ENCODE data around the gene CRMP1.

CRMP1 gene

DNA sequence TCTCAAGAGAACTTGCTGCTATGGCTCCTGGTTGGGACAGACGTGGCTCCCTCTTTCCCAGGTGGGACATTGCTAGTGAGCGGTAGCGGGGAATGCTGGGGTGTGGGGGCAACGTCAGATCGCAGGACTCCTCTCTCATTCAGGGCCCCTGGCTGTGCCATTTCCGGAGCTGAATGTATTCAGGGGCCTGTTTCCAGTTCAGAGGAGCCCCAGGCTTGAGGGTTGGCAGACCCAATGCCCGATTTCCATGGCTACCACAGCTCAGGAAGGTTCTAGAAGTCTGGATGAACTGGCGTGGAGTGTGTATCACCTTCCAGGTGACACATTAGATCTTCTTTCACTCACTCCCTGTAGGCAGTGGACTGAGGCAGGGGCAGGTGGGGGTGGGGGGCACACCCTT is 26.2 kb upstream of the CRMP1 start:
- DNase-seq: no peak

DNA sequence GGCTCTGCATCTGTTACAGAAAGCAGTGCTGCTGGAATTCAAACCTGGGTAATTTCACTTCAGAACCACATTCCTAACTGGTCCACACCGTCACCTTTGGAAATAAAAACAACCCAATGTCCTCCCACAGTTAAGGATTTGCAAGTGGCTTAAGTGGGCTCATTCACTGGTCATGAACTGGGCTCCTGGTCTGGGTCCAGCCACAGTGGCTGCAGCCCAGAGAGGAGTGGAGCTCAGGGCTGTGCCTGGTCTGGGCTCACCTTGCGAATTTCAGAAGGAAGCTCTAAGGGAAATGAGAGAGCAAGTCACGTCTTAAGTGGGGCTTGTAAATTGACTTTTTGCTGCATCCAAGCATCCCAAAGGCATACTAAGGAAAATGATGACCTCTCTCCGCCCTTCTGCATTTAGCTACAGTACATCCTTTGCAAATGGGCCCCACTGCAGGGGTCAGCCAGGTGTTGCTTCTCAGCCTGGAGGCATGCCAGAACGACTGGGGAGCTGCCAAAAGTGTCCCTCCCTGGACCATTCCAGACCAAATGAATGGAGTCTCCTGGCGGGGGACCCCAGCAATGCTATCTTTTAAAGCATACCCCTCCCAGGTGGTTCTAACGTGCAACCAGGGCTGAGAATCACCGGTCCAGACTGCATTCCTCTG is 25.6 kb upstream of the CRMP1 start:
- no peak for DNase-seq

DNA sequence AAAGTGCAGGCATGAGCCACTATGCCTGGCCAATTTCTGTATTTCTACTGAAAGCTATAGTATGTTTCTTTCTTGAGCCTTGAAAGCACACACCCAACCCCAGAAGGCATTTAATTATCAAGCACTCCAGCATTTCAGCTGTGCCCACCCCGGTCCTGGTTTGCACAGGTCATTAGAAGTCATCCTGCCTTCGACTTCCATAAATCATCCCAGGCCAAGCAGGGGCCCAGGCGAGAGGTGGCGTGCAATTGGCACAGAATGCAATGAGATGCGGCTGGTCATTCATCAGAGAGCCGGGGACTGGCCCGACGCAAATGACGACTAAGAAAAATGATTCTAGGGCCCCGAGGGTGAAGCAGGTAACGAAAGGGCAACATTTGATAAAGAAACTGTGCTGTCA is 24.8 kb upstream of the CRMP1 start:
- no peak for DNase-seq

DNA sequence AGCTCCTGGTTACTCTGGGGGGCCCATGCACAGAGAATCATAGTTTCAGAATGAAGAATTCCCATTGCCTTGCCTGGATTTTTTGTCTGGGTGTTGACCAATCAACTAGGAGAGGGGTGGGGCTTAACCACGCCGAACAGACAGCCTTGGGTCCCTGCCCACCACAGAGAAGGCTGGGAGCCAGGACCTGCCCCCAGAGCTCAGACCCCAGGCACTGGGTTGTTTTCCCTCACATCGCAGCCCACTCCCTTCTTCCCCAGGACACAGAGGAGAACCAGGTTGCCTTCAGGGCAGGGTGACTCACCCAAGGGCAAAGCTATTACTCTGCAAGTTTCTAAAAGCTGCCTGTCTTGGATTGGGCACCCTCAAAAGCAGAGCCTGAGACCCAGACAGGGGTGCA is 23.3 kb upstream of the CRMP1 start:
- DNase-seq: no peak

DNA sequence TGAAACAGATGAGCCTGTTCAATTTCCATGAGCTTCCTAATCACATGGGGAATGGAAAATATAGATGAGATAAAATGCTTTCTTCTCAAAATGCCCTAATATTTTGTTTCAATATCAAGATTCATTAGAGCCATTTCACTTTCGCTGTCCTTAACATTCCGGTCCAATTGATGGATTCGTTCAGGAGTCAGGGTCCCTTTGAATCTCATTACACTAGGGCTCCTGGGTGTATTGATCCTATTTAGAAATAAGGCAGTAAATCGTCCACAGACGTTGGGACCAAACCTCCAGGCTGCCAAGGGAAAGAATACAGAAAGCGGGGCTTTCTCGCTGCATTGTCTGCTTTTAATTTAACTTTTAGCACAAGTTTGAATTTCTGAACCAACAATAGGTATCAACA is 20.6 kb upstream of the CRMP1 start:
- no peak for DNase-seq

DNA sequence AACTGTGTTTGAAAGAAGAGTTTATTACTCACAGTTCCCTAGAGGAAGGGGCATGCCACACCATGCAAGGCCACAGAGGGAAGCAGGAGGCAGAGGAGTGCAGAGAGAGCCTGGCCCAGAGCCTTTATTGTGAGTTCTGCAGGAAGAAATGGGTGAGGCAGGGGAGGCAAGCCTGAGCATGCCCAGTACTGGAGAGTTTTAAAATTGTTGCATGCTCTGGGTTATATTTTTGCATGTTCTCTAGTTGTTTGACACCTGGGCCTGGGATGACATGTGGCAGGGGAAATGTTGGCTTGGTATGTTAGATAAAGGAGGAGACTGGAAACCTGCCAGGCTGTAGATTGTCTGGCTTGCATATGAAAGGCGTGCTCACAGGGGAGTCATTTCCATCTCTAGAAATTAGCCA is 19.7 kb upstream of the CRMP1 start:
- DNase-seq: no peak

DNA sequence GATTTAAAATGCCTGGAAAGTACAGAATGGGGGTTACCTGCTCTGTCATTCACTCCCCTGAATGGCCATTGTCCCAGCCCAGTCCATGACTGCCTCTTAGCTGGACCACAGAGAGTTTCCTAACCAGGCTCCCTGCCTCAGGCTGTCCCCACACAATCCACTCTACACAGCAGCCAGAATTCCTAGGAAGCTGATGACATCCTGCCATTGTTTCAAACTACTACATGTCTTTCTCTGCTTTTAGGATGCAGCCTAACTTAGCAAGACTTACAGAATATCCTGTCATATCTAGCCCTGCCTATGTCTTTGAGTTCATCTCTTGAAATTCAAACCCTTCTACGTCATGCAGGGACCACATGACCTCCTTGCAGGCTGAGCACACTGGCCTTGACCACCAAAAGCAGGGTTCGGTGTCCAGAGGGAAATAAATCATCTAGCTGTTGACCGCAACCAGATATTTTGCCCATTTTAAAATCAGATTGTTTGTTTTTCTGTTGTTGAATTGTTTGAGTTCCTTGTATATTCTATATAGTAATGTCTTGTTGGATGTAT is 16.1 kb upstream of the CRMP1 start:
- no peak for DNase-seq

DNA sequence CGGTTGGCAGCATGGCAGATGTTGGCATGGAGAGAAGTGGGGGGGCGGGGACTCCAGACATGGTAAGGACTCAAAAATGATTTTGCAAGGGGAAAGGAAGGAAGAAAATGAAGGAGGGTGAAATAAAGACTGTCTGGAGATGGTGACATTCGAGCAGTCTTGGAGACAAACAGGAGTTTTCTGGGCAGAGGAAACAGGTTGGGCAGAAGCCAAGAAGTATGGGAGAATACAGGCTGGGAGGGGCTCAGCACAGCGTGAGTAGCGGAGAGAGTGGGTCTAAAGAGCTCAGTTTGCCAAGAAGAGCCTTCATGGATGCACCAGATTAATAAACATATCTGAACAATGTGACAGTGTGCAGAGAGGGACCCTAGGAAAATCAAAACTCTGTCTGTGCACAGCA is 13.3 kb upstream of the CRMP1 start:
- no peak for DNase-seq

DNA sequence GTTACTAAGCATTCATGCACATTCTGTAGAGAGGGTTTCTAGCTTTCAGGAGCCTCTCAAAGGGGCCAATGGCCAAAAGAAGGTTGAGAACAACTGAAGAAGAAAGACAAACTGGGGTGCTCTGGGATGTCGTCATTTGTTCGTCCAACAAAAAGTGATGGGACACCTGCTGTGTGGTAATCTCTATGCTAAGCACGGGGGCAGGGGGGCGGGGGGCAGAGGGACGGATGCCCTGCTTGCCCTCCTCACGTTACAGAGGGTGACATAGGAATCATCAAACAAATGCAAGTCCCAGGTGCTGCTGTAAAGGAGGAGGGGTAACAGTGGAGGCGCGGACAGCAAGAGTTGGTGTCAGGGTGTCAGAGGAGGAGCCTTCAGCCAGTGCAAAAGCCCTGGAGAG is 12.8 kb upstream of the CRMP1 start:
- DNase-seq: no peak

DNA sequence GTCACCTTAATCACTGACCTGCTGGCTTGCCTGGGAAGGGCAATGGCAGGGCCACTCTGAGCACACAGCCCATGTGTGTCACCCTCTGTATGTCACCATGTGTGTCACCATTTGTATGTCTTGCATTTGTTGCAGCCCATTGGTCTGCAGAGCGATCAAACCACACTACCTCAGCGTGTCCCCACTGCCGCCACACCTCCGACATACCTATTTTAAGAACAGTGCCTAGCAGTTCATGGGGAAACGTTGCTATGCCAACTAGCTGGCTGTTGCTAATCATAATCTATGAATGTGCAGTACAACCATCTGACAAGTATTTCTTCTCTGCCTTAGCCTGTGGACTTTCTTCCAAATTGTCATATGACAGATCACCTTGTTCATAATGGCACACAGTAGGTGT is 8.0 kb upstream of the CRMP1 start:
- no peak for DNase-seq

DNA sequence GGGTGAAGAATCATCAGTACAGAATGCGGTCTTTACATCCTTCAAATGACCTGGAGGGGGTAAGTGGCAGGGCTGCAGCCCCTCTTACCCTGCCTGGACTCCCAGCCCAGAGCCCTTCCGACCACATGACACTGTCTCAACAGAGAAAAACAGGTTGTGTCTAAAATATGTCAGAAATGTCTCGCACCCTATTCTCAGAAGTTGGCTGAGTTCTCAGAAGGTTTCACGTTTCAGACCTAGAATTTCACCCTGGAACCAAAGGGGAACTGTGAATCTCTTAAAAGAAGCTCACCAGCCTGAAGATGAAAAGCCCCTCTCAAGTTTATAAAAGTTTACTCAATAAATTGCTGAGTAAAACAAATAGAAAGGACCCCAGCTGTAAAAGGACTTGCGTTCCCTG is 7.0 kb upstream of the CRMP1 start:
- DNase-seq: no peak

DNA sequence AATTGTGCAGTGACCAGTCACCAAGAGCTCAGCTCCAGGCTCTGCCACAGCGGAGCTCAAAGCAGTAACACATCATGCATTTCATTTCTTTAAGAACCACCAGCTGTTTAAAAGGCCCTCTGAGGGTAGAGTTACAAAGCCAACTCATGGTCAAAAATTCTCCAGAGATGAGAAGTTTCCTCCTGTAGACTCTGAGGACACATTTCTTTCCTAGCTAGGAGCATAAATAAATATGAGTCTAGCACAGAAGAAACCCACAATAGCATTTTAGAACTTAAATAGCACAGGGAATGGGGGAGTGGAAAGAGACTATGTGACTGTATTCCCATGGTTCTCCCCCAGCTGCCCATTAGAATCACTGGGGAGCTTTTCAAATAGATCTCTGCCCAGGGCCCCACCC is 6.5 kb upstream of the CRMP1 start:
- no peak for DNase-seq

DNA sequence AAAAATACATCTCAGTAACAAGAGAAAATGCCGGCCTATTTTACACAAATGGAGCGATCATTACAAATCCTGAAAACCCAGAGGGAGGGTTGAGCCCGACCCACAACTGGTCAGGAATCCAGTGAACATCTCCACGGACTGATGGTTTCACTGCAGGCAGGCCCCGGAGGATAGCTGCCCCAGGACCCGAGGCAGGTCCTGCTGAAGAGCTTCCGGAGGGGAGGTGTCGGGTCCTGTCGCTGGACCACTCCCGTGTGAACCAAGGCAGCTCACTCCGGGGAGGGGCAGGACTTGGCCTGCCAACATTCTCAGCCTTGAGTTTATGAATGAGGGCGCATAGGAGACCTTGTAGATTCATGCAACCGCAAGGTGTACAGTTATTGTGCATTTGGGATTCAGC is 4.8 kb upstream of the CRMP1 start:
- DNase-seq: no peak

DNA sequence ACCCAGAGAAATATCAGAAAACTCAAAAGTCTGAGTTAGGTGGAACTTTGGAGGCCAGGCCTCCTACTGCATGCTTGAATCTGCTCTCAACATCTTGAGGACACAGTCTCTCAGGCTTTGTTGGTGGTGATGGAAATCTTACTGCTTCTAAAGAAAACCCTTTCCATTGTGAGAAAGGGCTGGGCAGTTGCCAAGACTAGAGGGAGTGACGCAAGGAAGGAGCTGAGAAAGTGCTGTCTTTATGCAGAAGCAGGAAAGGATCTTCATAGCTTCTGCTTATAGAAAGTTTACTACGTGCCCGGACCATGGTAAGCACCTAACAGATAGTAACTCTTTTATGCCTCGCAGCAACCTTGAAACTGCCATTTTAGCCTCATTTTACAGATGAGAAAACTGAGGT is 2.4 kb upstream of the CRMP1 start:
- DNase-seq: no peak

DNA sequence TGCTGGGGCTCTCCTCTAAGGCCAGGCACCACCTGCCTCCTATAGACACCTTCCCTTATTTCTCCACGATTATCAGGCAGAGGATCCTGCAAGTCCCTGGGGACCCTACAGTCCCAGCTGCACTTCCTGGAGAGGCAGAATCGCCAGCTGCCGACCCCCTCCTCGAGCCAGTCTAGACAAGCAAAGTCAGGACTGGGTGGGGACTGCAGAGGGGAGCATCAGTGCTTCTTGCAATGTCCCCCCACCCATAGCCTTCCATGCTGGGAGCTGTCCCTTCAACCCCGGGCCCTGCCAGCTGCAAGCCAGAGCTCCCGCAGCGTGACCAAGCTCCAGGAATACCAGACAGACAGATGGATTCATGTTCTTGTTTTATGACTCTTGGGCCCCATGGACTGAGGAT is 1.4 kb upstream of the CRMP1 start:
- DNase-seq: no peak

DNA sequence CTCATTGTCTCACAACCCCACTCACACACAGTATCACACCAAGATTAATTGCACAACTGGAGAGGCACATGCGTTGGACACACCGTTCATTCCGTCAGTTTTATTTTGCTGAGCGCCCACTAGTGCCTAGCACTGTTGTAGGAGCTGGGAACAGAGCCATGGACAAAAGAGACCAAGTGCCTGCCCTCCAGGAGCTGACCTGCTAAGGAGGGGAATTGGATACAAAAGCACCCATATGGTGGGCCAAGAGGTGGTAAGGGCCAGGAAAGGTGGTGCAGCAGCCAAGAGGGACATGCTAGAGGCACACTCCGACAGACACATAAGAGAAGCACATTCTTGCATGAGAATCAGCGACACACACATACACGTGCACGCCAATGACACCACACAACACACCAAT is 705 bp upstream of the CRMP1 start:
- DNase-seq: no peak

DNA sequence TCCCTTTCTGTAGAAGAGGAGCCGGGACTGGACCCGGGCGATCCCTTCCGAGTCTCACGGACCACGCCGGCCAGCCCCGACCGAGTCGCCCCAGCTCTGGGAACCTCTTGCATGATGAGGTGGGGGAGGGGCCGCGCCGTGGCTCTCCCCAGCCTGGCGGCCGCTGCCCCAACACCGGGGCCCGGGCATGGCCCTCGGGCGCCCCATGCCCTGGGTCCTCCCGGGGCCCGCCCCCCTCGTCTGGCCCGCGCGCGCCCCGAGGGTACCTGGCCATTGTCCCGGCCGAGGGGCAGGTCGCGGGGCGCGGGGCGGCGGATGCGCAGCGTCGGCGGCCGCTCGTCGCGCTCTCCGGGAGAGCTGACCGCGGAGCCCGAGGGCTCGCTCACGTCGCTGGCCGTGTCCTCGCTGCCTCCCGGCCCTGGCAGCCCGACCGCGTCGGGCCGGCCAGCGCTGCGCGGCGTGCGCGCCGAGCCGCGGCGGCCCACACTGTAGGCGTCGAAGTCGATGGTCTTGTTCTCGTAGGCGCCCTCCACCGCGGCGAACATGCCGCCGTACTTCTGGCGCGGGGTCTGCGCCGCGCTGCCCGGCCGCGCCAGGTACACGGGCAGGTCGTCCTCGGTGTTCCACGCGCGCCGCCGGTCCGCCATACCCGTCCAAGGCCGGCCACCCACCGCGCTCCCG is 423 bp downstream of the CRMP1 start:
- DNase-seq: no peak

DNA sequence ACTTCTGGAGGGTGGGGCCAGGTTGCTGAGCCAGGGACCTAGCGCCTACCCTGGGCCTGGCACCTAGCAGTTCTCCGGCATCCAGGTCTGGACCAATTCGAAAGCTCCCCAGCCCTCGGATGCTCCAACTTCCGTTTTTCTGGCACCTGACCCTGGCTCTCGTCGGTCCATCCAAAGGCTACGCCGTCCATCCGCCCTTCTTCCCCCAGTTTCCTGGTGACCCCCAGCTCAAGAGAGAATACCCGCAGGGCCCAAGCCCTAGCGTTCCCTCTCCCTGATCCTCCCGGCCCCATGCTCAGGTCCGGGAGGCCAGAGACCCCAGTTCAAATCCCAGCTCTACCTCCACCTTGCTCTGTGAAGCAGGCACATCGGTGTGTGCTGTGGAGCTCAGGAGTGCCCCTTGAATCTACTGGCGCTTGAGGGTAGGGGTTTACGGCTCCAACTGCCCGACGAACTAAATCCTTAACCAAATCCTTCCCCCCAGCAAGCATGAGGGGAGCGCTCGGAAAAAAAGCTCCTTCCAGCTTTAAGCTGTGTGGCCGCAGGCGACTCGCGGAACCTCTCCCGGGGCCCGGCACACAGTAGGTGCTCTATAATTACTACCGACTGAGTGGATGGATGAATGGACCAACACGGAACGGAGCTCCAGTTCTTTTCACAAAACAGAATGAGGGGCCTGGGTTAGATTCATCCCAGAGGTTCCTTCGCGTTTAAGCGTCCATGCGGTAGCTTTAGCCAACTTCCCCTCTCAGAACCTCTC is 1.1 kb downstream of the CRMP1 start:
- no peak for DNase-seq

DNA sequence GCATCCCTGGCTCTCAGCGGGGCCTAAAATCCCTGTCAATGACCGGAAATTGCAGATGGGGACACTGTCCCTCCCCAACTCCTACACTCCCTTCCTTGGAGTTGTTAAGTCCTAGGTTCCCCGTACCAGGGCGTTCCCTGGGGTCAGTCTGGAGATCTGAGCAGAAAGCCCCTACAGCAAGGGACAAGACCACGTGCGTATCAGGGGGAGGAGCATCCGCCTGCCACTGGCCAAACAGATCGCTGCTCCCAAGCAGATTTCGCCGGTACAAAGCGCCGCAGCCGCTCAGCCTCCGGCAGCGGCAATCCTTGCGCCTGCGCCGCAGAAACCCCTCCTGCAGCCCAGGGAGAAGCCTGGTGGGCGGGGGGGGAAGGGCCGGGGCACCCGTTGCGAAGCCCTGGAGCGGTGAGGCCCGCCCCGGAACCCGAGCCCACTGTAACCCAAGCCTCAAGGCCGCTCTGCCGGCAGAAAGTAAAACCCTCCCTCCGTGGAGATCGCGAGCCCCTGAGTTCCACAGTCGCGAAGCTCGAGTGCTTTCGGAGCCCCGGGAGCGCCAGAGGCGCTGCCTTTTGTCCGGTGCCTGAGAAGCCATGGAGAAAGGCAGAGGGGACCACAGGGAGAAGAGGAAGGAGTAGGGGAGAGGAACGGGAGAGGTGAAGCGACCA is 2.7 kb downstream of the CRMP1 start:
- no peak for DNase-seq

DNA sequence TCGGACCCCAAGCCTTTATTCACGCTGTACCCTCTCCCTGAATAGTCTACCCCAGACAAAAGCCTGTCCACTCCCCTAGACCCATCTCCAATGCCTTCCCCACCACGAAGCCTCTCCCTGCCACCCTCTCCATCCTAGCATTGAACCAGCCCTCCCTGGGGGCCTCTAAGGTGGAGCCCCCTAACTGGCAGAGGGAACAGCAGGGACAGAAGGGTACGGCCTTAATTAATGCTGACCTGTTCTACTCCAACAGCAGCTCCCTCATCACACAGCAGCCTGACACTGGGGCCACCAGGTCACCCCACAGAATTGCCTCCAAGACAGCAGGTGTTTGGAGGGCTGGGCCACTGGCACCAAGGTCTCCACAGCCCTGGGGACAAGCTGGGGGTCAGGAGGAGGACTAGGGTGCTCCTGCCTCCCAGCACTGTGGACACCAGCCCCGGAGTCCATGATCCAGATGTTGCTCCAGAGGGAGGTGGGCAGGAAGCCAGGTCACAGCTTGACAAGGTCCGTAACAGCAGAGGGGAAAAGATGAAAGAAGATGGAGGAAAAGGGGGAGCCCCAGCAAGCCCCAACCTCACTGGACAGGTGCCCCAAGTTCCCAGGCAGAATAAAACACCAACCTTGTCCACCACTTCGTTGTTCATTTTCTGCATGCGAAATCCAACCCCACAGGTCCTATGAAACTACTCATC is 3.7 kb downstream of the CRMP1 start:
- DNase-seq: no peak

DNA sequence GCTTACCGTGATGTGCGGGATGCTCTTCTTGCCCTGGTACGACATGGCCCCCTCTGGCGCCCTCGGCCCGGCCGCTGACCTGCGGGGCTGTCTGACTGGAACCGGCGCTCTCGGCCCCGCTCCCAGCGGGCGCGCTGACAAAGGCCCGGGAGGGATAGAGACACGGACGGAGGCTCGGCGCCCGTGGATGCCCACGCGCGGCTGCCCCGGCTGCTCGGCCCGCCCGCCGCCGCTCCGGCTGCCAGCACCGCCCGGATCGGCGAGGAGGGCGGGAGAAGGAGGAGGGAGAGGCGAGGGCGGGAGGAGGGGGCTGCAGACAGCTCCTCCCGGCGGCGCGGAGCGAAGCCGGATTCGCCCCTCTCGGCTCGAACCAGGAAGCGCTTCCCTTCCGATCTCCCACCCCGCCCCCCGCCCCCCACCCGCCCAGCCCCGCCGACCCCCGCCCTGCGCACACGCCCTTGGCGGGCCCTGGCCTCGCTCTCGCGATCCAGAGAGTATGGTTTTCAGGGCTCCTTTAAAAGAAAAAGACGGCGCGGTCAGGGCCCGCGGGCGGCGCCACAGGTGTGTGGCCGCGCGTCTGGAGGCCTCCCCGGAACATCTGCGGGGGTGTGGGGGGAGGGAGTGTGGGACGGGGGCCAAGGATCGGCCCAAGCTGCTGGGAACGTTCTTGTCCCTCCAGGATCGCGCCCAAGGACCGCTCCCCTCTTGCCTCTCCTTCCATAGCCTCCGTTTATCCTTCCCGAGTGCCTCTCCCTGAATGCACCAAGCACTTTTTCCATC is 4.5 kb downstream of the CRMP1 start:
- DNase-seq: no peak

Data from stimulated activated CD4-positive, alpha-beta T cell treated with anti-CD3 and anti-CD28 coated beads, Interleukin-1b, Interleukin-23, amount 100 ng/mL, for 48 hours (primary cell).